ENCODE measurements around the gene MOGAT2. TPM values are rescaled to one million over a fixed set of nuclear protein-coding genes. Genes with fewer than 3 reads are reported as not detected.

The MOGAT2 gene
- total RNA-seq, 2 experiments from 2014 or later, result not detected

GRCh38 chr11:75721852-75722668 lies 4.4 kb downstream of the MOGAT2 start:
- Mint-ChIP-seq H3K36me3 (no peaks in the 10 kb centered on the region), H3K9me3 (no peaks in the 10 kb centered on the region), H3K4me1 (ENCODE audit: low read depth) (no peaks in the 10 kb centered on the region), H3K4me3 (no peak overlapping the region), H3K27ac (no peak overlapping the region), H3K27me3 (no peaks in the 10 kb centered on the region)
- ChIA-PET POLR2A (no interaction called here), CTCF (interaction anchor here (0.7 to 2.4 kb wide), 10 partner anchors 8 to 145 kb away, joined by 3 to 19 read pairs (median 6); no protein-coding TSS in a partner anchor)
- intact Hi-C loops (cut with micrococcal nuclease), result loop anchor here (2.0 to 10.0 kb wide), 3 partner anchors 45 to 593 kb away; partner anchors contain the start of gene DGAT2
- no peak for DNase-seq

GRCh38 chr11:75722669-75723042 lies 5.0 kb downstream of the MOGAT2 start:
- Mint-ChIP-seq H3K4me3 (no peak overlapping the region), H3K9me3 (no peaks in the 10 kb centered on the region), H3K27me3 (no peaks in the 10 kb centered on the region), H3K4me1 (ENCODE audit: low read depth) (no peaks in the 10 kb centered on the region), H3K27ac (no peak overlapping the region), H3K36me3 (no peaks in the 10 kb centered on the region)
- no peak for DNase-seq
- intact Hi-C loops (cut with micrococcal nuclease), result loop anchor here (1.0 to 10.0 kb wide), 4 partner anchors 45 to 592 kb away; partner anchors contain the start of gene DGAT2
- POLR2A ChIA-PET, result no interaction called here
- CTCF ChIA-PET, result interaction anchor here (0.7 to 2.4 kb wide), 11 partner anchors 8 to 429 kb away, joined by 3 to 19 read pairs (median 6); no protein-coding TSS in a partner anchor

GRCh38 chr11:75725547-75726320 lies 8.1 kb downstream of the MOGAT2 start:
- H3K27ac Mint-ChIP-seq, result no peak overlapping the region
- no peak overlapping the region for H3K4me3 Mint-ChIP-seq
- intact Hi-C loops (cut with micrococcal nuclease), result loop anchor here (10.0 kb wide), 1 partner anchor 589 kb away; no protein-coding TSS in a partner anchor
- H3K4me1 Mint-ChIP-seq (ENCODE audit: low read depth), result no peaks in the 10 kb centered on the region
- CTCF ChIA-PET, result interaction anchor here (0.6 to 5.1 kb wide), 8 partner anchors 16 to 426 kb away, joined by 3 to 20 read pairs (median 3); partner anchors contain the start of gene DGAT2
- H3K9me3 Mint-ChIP-seq, result no peaks in the 10 kb centered on the region
- POLR2A ChIA-PET, result no interaction called here
- H3K36me3 Mint-ChIP-seq, result no peaks in the 10 kb centered on the region
- DNase-seq, result no peak
- no peaks in the 10 kb centered on the region for H3K27me3 Mint-ChIP-seq

- H3K9me3 Mint-ChIP-seq, result no peaks in the 10 kb centered on the region
- H3K27ac Mint-ChIP-seq, result no peak overlapping the region
- no peak overlapping the region for H3K4me3 Mint-ChIP-seq
- intact Hi-C loops (cut with micrococcal nuclease), result loop anchor here (10.0 kb wide), 1 partner anchor 586 kb away; no protein-coding TSS in a partner anchor
- H3K27me3 Mint-ChIP-seq, result no peaks in the 10 kb centered on the region
- CTCF ChIA-PET, result interaction anchor here (5.1 kb wide), 1 partner anchor 22 kb away, joined by 20 read pairs; no protein-coding TSS in a partner anchor
- no peaks in the 10 kb centered on the region for H3K36me3 Mint-ChIP-seq
- POLR2A ChIA-PET, result interaction anchor here (0.6 kb wide), 1 partner anchor 36 kb away, joined by 4 read pairs; no protein-coding TSS in a partner anchor
- peaks cover 2% of the 10 kb centered on the region for H3K4me1 Mint-ChIP-seq (ENCODE audit: low read depth)
- no peak for DNase-seq
Measured at GRCh38 chr11:75728992-75729391, 11.4 kb downstream of the MOGAT2 start.

- Mint-ChIP-seq H3K36me3 (no peaks in the 10 kb centered on the region), H3K4me1 (ENCODE audit: low read depth) (peaks cover 3% of the 10 kb centered on the region), H3K4me3 (no peak overlapping the region), H3K9me3 (no peaks in the 10 kb centered on the region), H3K27me3 (peaks cover 1% of the 10 kb centered on the region), H3K27ac (no peak overlapping the region)
- ChIA-PET CTCF (interaction anchor here (0.9 kb wide), 1 partner anchor 23 kb away, joined by 4 read pairs; no protein-coding TSS in a partner anchor), POLR2A (no interaction called here)
- no peak for DNase-seq
- intact Hi-C loops (cut with micrococcal nuclease), result no loop called here
Measured at GRCh38 chr11:75731095-75731494, 13.5 kb downstream of the MOGAT2 start.

- no peak for DNase-seq
- no peak overlapping the region for H3K27ac Mint-ChIP-seq
- H3K4me3 Mint-ChIP-seq, result no peak overlapping the region
- H3K4me1 Mint-ChIP-seq (ENCODE audit: low read depth), result peaks cover 3% of the 10 kb centered on the region
- CTCF ChIA-PET, result no interaction called here
- H3K27me3 Mint-ChIP-seq, result peaks cover 3% of the 10 kb centered on the region
- intact Hi-C loops (cut with micrococcal nuclease), result no loop called here
- H3K36me3 Mint-ChIP-seq, result no peaks in the 10 kb centered on the region
- POLR2A ChIA-PET, result no interaction called here
- H3K9me3 Mint-ChIP-seq, result no peaks in the 10 kb centered on the region
Measured at GRCh38 chr11:75733071-75733430, 15.4 kb downstream of the MOGAT2 start.

GRCh38 chr11:75733431-75734107 lies 15.9 kb downstream of the MOGAT2 start:
- H3K4me3 Mint-ChIP-seq, result no peak overlapping the region
- H3K4me1 Mint-ChIP-seq (ENCODE audit: low read depth), result peaks cover 3% of the 10 kb centered on the region
- H3K36me3 Mint-ChIP-seq, result no peaks in the 10 kb centered on the region
- no peak overlapping the region for H3K27ac Mint-ChIP-seq
- H3K27me3 Mint-ChIP-seq, result peaks cover 3% of the 10 kb centered on the region
- POLR2A ChIA-PET, result no interaction called here
- CTCF ChIA-PET, result interaction anchor here (2.2 kb wide), 1 partner anchor 28 kb away, joined by 7 read pairs; no protein-coding TSS in a partner anchor
- no peaks in the 10 kb centered on the region for H3K9me3 Mint-ChIP-seq
- intact Hi-C loops (cut with micrococcal nuclease), result no loop called here
- DNase-seq, result peak; percentile 36

- CTCF ChIA-PET, result interaction anchor here (0.9 to 2.2 kb wide), 2 partner anchors 11 to 29 kb away, joined by 4 to 7 read pairs; no protein-coding TSS in a partner anchor
- H3K27me3 Mint-ChIP-seq, result peaks cover 3% of the 10 kb centered on the region
- H3K4me1 Mint-ChIP-seq (ENCODE audit: low read depth), result peaks cover 3% of the 10 kb centered on the region
- H3K36me3 Mint-ChIP-seq, result no peaks in the 10 kb centered on the region
- POLR2A ChIA-PET, result no interaction called here
- no peak overlapping the region for H3K27ac Mint-ChIP-seq
- DNase-seq, result peak; percentile 24
- no peak overlapping the region for H3K4me3 Mint-ChIP-seq
- intact Hi-C loops (cut with micrococcal nuclease), result no loop called here
- H3K9me3 Mint-ChIP-seq, result no peaks in the 10 kb centered on the region
Measured at GRCh38 chr11:75734491-75735180, 17.0 kb downstream of the MOGAT2 start.

- Mint-ChIP-seq H3K9me3 (no peaks in the 10 kb centered on the region), H3K4me1 (ENCODE audit: low read depth) (peaks cover 3% of the 10 kb centered on the region), H3K4me3 (no peak overlapping the region), H3K27me3 (peaks cover 3% of the 10 kb centered on the region), H3K27ac (no peak overlapping the region), H3K36me3 (no peaks in the 10 kb centered on the region)
- CTCF ChIA-PET, result interaction anchor here (0.9 to 2.2 kb wide), 2 partner anchors 12 to 29 kb away, joined by 4 to 7 read pairs; no protein-coding TSS in a partner anchor
- POLR2A ChIA-PET, result no interaction called here
- no peak for DNase-seq
- intact Hi-C loops (cut with micrococcal nuclease), result no loop called here
Measured at GRCh38 chr11:75735181-75735845, 17.7 kb downstream of the MOGAT2 start.

GRCh38 chr11:75737314-75737713 lies 19.7 kb downstream of the MOGAT2 start:
- Mint-ChIP-seq H3K4me1 (ENCODE audit: low read depth) (peaks cover 3% of the 10 kb centered on the region), H3K4me3 (no peak overlapping the region), H3K36me3 (no peaks in the 10 kb centered on the region), H3K9me3 (no peaks in the 10 kb centered on the region), H3K27ac (no peak overlapping the region), H3K27me3 (peaks cover 3% of the 10 kb centered on the region)
- POLR2A ChIA-PET, result no interaction called here
- intact Hi-C loops (cut with micrococcal nuclease), result no loop called here
- CTCF ChIA-PET, result no interaction called here
- DNase-seq, result no peak

GRCh38 chr11:75740681-75741080 lies 23.0 kb downstream of the MOGAT2 start:
- intact Hi-C loops (cut with micrococcal nuclease), result no loop called here
- no peak overlapping the region for H3K4me3 Mint-ChIP-seq
- H3K36me3 Mint-ChIP-seq, result no peaks in the 10 kb centered on the region
- ChIA-PET POLR2A (interaction anchor here (0.5 kb wide), 1 partner anchor 423 kb away, joined by 3 read pairs; no protein-coding TSS in a partner anchor), CTCF (no interaction called here)
- peaks cover 4% of the 10 kb centered on the region for H3K27me3 Mint-ChIP-seq
- H3K27ac Mint-ChIP-seq, result no peak overlapping the region
- H3K9me3 Mint-ChIP-seq, result no peaks in the 10 kb centered on the region
- no peaks in the 10 kb centered on the region for H3K4me1 Mint-ChIP-seq (ENCODE audit: low read depth)
- no peak for DNase-seq
